Measurements from ENCODE around the gene MOB4.
"Not testable (repeated sequence)": the region's sequence is repeated elsewhere in the genome, so short reads cannot be mapped to it uniquely, and the experiment has no call there.

MOB4 gene

GRCh38 chr2:197513915-197514314 is 2.0 kb upstream of the MOB4 start:
- in situ Hi-C loops (cut with MboI; ENCODE audit: low sequenced_read_pairs): no loop called here

- in situ Hi-C loops (cut with MboI; ENCODE audit: low sequenced_read_pairs): no loop called here
Measured at GRCh38 chr2:197514754-197515153, 1.1 kb upstream of the MOB4 start.

GRCh38 chr2:197515315-197515738 is 539 bp upstream of the MOB4 start:
- in situ Hi-C loops (cut with MboI; ENCODE audit: low sequenced_read_pairs): no loop called here

- in situ Hi-C loops (cut with MboI; ENCODE audit: low sequenced_read_pairs): no loop called here
Measured at GRCh38 chr2:197516393-197516761, 511 bp downstream of the MOB4 start.

- in situ Hi-C loops (cut with MboI; ENCODE audit: low sequenced_read_pairs): no loop called here
Measured at GRCh38 chr2:197517150-197517549, 1.3 kb downstream of the MOB4 start.

GRCh38 chr2:197538412-197538811 is 22.5 kb downstream of the MOB4 start:
- in situ Hi-C loops (cut with MboI; ENCODE audit: low sequenced_read_pairs): no loop called here

- in situ Hi-C loops (cut with MboI; ENCODE audit: low sequenced_read_pairs): no loop called here
Measured at GRCh38 chr2:197539734-197540133, 23.9 kb downstream of the MOB4 start.

GRCh38 chr2:197543206-197543605 is 27.3 kb downstream of the MOB4 start:
- in situ Hi-C loops (cut with MboI; ENCODE audit: low sequenced_read_pairs): no loop called here

GRCh38 chr2:197547163-197547900 is 31.5 kb downstream of the MOB4 start:
- in situ Hi-C loops (cut with MboI; ENCODE audit: low sequenced_read_pairs): no loop called here

GRCh38 chr2:197548582-197548981 is 32.7 kb downstream of the MOB4 start:
- in situ Hi-C loops (cut with MboI; ENCODE audit: low sequenced_read_pairs): no loop called here

GRCh38 chr2:197551260-197551659 is 35.4 kb downstream of the MOB4 start:
- in situ Hi-C loops (cut with MboI; ENCODE audit: low sequenced_read_pairs): not testable (repeated sequence)

GRCh38 chr2:197555467-197555866 is 39.6 kb downstream of the MOB4 start:
- in situ Hi-C loops (cut with MboI; ENCODE audit: low sequenced_read_pairs): no loop called here

- in situ Hi-C loops (cut with MboI; ENCODE audit: low sequenced_read_pairs): no loop called here
Measured at GRCh38 chr2:197556456-197556855, 40.6 kb downstream of the MOB4 start.

- in situ Hi-C loops (cut with MboI; ENCODE audit: low sequenced_read_pairs): no loop called here
Measured at GRCh38 chr2:197558393-197558792, 42.5 kb downstream of the MOB4 start.

- in situ Hi-C loops (cut with MboI; ENCODE audit: low sequenced_read_pairs): no loop called here
Measured at GRCh38 chr2:197559681-197560080, 43.8 kb downstream of the MOB4 start.

GRCh38 chr2:197560146-197560665 is 44.3 kb downstream of the MOB4 start:
- in situ Hi-C loops (cut with MboI; ENCODE audit: low sequenced_read_pairs): no loop called here

- in situ Hi-C loops (cut with MboI; ENCODE audit: low sequenced_read_pairs): no loop called here
Measured at GRCh38 chr2:197571627-197572271, 55.9 kb downstream of the MOB4 start.

GRCh38 chr2:197573608-197574007 is 57.7 kb downstream of the MOB4 start:
- in situ Hi-C loops (cut with MboI; ENCODE audit: low sequenced_read_pairs): no loop called here

GRCh38 chr2:197575987-197576386 is 60.1 kb downstream of the MOB4 start:
- in situ Hi-C loops (cut with MboI; ENCODE audit: low sequenced_read_pairs): no loop called here

GRCh38 chr2:197576631-197577030 is 60.8 kb downstream of the MOB4 start:
- in situ Hi-C loops (cut with MboI; ENCODE audit: low sequenced_read_pairs): no loop called here

- in situ Hi-C loops (cut with MboI; ENCODE audit: low sequenced_read_pairs): no loop called here
Measured at GRCh38 chr2:197577446-197577845, 61.6 kb downstream of the MOB4 start.

- in situ Hi-C loops (cut with MboI; ENCODE audit: low sequenced_read_pairs): not testable (repeated sequence)
Measured at GRCh38 chr2:197578294-197578693, 62.4 kb downstream of the MOB4 start.
